Globus pallidus (tissue), 1 donor: Measurements from ENCODE around the gene NPAT.

Experiments
- DNase-seq: peaks from one replicate; pipeline ENCODE4 v3.0.0-alpha.2; 2015; ENCODE audit warnings: low spot score

Gene NPAT

DNA sequence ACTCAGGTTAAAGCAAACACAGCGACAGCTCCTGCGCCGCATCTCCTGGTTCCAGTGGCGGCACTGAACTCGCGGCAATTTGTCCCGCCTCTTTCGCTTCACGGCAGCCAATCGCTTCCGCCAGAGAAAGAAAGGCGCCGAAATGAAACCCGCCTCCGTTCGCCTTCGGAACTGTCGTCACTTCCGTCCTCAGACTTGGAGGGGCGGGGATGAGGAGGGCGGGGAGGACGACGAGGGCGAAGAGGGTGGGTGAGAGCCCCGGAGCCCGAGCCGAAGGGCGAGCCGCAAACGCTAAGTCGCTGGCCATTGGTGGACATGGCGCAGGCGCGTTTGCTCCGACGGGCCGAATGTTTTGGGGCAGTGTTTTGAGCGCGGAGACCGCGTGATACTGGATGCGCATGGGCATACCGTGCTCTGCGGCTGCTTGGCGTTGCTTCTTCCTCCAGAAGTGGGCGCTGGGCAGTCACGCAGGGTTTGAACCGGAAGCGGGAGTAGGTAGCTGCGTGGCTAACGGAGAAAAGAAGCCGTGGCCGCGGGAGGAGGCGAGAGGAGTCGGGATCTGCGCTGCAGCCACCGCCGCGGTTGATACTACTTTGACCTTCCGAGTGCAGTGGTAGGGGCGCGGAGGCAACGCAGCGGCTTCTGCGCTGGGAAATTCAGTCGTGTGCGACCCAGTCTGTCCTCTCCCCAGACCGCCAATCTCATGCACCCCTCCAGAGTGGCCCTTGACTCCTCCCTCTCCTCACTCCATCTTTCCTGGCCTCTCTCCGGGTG lies at the start of gene NPAT, which contains the start of gene ATM:
Gene NPAT, minus strand, starts transcription at position 65 of the 774 bp plus-strand sequence. CDS start 102 bp downstream, outside the sequence.
Gene ATM, plus strand, starts transcription at position 494 of the 774 bp plus-strand sequence. CDS start 4,558 bp downstream, outside the sequence.
- DNase-seq = peak; percentile 100

DNA sequence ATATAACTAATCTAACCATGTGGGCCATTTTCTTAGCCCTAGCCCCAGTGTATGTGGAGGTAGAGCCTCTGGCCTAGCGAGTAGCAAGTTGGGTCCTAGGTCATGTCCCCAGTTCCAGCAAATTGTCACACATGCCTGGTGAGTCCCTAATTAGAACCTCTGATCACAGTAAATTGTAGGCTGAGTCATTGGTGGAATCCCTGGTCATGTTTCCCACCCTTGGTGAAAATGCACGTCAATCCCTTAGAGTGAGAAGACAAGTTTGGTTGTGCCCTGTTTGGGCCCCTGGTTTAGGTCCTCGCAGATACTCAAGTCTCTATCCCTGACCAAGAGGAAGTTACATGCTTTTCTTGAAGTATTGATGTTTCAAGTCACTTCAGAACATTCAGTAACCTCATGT lies 47.1 kb upstream of the NPAT start:
- no peak for DNase-seq

DNA sequence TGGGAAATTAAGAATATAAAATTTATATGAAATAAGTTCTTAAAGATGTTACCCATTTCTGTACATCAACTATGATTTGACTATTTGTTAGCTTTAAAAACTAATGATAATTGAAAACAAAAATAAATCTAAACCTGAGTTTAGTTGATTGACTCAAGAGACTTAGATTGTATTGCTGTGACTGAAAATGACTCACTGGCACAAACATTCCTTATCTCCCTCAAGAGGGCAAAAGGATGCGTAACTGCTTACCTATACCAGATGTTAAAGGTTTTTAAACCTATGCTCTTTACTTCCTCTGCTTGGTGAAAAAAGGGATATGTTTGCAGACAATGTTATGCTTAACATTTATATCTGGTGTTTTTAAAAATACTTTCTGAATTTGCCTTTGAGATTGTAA lies 30.7 kb upstream of the NPAT start:
- DNase-seq = no peak

DNA sequence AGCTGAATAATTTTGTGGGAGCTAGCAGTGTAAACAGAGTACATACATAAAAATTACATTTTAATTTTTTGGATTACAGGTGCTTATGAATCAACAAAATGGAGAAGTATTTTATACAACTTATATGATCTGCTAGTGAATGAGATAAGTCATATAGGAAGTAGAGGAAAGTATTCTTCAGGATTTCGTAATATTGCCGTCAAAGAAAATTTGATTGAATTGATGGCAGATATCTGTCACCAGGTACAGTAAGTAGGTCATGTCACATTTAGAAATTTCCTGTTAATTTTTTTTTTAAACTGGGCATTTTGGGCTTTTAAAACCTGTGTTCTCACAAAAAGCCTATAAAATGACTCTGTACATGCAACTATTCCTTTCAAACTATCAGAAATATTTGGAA lies 24.4 kb upstream of the NPAT start:
- no peak for DNase-seq

DNA sequence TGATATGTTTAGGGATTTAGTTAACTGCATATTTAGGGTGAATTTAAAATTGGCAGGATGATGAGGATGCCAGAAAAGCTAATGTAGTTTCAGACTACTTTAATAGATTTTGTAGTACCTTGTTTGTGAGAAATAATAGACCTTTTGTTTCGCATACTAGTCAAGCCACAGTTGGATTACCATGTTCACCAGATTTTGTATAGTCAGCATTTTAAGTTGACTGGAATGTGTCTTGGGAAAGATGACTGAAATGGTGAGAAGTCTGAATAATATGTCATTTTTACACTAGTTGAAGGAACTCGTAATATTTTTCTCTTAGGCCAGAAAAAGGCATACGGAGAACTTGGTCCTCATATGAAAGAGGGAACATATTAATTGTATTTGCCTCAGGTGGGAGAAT lies 23.9 kb upstream of the NPAT start:
- no peak for DNase-seq

DNA sequence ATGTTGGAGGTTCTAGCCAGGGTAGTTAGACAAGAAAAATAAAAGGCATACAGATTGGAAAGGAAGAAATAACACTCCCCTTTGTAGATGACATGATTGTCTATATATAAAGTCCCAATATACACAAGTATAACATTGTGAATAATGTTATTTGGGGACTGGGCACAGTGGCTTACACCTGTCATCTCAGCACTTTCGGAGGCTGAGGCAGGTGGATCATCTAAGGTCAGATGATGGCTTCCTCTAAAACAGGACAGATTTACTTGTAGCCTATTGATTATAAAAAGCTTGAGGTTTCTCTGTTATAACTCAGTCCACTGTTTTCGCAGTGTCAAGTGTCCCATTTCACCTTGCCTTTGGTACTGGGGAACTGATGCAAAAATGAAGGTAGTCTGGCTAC lies 20.0 kb upstream of the NPAT start:
- no peak for DNase-seq

DNA sequence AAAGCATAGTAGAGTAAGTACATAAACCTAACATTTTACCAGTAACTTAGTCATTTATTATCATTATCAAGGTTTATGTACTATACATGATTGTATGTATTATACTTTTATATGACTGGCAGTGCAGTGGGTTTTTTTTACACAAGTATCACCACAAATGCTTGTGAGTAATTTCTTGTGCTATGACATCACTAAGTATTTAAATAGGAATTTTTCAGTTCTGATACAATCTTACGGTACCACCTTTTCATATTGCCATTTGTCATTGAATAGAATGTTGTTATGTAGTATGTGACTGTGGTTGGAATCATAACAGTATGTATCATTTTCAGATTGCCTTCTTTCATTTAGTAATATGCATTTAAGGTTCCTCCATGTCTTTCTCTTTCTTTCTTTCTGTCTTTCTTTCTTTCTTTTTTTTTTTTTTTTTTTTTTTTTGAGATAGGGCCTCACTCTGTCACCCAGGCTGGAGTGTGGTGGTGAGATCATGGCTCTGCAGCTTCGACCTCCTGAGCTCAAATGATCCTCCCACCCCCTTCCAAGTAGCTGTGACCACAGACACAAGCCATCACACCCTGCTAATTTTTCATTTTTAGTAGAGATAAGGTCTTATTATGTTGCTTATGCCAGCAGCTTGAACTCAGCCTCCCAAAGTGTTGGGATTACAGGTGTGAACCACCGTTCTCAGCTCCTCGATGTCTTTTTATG lies 19.0 kb upstream of the NPAT start:
- no peak for DNase-seq

DNA sequence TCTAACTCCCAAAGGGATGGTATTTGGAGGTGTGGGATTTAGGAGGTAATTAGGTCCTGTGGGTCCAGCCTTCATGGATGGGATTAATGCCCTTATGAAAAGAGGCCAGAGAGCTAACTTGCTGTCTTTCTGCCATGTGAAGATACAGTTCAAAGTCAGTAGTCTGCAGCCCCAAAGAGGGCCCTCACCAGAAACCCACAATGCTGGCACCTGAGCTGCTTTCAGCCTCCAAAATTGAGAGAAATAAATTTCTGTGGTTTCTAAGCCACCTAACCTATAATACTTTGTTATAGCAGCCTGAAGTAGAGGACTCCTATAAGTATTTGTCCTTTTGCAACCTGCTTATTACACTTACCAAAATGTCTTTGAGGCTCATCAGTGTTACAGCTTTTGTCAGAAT lies 16.6 kb upstream of the NPAT start:
- no peak for DNase-seq

DNA sequence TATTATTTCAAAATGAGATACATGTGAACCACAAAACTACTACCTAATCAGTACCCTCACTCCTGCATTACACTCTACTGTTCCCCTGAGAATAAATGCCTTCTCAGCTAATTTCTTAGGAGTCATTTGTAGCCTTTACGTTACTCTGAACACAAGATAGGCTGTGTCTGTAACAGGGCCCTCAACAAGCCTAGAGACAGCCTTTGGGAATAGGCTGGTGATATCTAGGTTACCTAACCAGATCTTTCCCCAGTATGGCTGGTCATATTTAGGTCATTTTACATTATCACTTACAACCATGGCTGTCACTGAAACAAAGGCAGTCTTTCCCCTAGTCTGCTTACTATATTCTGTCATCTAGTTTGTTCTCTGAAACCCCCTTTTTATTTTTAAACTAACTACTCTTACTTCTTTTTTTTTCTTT lies 14.6 kb upstream of the NPAT start:
- no peak for DNase-seq

DNA sequence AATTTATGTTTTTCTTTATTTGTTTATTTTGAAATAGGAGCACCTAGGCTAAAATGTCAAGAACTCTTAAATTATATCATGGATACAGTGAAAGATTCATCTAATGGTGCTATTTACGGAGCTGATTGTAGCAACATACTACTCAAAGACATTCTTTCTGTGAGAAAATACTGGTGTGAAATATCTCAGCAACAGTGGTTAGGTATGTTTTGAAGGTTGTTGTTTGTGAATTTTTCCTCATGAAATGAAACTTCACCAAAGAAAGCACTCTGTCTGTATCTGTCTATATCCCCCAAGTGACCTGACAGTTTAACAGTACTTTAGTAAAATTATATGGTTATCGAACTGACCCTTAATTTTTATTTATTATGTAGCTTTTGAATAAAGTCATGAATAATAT lies 13.2 kb upstream of the NPAT start:
- no peak for DNase-seq

DNA sequence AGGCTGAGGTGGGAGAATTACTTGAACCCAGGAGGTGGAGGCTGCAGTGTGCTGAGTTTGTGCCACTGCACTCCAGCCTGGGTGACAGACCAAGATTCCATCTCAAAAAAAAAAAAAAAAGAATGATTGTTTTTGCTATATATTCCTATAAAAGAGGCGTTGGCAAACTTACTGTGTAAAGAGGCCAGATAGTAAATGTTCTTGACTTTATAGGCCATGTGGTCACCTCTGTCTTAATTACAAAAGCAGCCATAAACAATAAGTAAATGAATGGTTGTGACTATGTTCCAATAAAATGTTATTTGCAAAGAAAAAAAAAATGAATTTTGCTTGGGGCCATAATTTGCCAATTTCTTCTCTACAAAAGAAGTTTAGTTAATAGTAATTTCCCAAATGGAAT lies 12.8 kb upstream of the NPAT start:
- DNase-seq = no peak

DNA sequence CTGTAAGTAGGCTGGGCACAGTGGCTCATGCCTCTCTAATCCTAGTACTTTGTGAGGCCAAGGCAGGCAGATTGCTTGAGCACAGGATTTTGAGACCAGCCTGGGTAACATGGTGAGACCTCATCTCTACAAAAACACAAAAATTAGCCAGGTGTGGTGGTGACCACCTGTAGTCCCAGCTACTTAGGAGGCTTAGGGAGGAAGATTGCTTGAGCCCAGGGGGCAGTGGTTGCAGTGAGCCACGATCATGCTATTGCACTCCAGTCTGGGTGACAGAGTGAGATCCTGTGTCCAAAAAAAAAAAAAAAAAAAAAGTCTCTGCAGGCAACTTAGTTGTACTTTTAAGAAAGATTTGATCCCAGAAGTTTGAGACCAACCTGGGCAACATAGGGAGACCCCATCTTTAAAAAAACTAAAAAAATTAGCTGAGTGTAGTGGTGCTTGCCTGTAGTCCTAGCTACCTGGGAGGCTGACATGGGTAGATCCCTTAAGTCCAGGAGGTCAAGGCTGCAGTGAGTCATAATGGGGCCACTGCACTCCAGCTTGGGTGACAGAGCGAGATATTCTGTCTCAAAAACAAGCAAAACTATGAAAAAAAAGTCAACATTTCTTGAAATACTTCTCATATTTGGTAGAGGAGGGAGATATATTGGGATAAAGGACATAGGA lies 11.0 kb upstream of the NPAT start:
- no peak for DNase-seq

DNA sequence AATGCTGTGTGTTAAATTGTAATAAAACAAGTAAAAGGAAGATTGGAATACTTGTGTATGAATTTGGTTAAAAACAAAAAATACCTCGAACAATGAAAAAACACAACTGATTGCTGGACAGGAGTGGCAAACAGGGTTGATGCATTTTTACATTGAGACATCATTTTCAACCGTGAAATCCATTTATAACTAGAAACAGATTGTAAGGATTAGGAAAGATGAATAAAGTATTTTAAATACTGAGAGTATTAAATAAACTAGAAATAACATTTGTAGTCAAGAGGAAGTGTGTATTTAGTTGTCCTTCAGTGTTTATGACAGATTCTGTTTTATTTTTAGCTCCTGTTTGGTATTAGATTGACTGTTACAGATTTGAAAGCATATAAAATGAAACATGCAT lies 5.8 kb upstream of the NPAT start:
- DNase-seq = no peak

DNA sequence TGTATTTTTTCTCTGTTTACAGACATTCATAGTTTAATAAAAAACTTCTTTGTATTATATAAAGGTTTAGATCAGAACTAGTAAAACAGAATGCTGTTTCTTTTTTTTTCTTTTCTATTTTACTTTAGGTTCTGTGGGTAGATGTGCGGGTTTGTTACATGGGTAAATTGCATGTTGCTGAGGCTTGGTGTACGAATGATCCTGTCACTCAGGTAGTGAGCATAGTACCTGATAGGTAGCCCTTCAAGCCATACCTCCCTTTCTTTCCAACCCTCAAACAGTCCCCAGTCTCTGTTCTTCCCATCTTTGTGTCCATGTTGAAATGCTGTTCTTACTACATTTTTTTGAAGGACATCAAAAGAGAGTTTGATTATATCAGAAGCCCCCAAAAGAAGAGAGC lies 3.6 kb upstream of the NPAT start:
- no peak for DNase-seq

DNA sequence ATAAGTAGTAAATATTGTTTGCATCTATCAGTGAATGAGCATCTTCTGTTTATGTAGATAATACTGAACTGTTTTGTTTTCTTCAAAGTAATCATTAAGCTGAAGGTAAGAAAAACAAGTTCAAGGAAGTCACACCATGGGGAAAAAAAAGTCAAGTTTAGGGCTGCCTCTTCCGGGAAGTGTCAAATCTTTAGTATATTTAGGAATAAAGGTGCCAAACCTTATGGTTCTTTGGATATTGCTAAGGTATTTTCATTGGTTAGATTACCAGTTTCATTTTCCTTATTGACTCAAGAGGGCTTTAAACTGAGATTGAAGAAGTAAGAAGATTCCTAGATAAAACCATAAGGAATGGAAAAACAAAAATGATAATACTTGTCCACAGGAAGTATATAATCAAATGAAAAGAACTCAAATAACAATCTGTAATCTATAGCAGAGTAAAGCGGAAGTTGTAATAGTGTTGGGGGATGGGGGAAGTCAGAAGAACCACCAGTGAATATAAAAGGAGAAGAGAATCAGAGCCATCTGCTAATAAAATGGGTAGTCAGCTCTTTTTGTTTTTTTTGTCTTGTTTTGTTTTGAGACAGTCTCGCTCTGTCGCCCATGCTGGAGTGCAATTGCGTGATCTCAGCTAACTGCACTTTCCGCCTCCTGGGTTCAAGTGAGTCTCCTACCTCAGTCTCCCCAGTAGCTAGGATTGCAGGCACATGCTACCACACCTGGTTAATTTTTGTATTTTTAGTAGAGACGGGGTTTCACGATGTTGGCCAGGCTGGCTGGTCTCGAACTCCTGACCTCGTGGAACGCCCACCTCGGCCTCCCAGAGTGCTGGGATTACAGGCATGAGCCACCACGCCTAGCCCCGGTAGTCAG lies 2.7 kb upstream of the NPAT start:
- DNase-seq = peak; percentile 31

DNA sequence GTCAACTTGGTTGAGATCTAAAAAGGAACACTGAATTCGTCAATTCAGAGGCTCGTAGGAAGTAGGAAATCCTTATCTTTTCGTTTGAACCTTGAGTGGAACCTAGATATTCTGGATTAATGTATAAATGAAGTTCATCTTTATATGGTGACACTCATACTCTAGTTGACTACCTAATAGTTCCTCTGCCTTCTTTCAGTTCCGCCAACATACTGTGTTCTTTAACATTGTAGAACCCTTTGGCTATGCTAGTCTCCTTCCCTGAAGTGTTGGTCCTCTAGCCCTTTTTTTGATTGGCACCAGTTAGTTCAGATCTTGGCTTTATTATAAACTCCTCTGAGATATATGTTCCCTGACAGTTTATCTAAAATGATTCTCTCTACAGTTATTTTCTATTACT lies 1.9 kb upstream of the NPAT start:
- peak; percentile 20 for DNase-seq

DNA sequence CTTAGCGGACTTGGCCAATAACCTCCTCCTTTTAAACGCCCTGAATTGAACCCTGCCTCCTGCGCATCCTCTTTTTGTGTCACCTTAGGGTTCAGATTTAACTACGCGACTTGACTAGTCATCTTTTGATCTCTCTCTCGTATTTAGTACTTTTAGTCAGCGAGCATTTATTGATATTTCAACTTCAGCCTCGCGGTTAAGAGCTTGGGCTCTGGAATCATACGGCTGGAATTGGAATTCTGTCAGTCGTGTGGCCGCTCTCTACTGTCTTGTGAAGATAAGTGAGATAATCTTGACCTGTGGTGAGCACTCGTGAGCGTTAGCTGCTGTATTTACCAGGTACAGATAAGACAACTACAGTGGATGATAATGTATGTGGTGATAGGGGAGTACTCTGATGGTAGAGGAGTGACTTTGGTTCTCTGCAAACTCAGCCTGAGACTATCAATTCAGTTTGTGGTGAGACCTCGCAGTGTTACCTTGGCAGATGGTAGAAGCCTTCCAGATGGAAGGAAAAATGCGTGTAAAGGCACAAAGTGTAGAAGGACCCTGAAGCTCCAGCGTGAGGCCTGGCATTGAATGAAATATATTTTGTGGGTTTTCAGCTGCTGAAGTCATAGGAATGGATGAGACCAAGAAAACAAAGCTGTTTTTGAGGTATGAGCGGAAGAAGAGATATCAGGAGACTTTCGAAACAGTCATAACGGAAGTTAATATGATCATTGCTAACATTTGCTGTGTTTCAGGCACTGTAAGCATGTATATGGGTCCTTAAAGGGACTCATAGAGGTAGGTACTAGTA lies 1.1 kb upstream of the NPAT start:
- DNase-seq = no peak

DNA sequence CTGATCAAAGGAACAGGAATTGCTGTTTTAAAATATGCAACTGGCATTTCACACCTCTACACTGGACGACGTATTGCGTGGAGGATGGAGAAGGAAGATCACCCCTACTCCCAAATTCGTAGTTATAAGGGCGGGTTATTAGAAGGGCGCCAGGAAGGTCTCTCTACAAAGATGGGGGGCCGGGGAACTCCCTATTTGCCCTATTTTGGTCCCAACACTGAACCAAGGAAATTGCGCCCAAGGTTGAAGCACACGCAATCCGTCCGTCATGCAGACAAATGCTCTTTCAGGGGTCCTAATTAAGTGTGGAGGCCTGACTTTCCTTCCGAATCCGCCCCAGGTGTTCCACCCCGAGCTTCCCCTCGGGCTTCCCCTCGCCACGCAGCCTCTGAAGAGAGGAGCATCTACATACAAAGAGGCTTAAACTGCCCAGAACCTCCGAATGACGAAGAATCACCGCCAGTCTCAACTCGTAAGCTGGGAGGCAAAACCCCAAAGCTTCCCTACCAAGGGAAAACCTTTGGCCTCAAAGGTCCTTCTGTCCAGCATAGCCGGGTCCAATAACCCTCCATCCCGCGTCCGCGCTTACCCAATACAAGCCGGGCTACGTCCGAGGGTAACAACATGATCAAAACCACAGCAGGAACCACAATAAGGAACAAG lies 396 bp downstream of the NPAT start:
- DNase-seq = no peak

DNA sequence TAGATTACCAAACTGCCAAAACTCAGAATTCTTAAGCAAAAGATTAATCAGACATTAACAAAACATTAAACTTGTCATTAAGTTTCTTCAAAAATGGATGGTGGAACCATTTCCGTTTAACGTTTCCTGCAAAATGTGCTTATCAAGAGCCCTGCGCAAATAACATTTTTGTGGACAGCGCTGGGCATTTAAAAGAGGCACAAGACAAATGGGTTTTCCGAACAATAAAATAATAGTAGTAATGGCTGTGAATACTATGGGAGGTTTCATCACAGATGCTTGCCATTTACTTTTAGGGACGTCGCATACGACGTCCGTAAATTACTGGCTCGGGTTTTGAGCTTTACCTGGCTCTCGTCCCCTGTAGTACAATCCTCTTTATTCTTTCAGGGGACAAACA lies 1.1 kb downstream of the NPAT start:
- no peak for DNase-seq

DNA sequence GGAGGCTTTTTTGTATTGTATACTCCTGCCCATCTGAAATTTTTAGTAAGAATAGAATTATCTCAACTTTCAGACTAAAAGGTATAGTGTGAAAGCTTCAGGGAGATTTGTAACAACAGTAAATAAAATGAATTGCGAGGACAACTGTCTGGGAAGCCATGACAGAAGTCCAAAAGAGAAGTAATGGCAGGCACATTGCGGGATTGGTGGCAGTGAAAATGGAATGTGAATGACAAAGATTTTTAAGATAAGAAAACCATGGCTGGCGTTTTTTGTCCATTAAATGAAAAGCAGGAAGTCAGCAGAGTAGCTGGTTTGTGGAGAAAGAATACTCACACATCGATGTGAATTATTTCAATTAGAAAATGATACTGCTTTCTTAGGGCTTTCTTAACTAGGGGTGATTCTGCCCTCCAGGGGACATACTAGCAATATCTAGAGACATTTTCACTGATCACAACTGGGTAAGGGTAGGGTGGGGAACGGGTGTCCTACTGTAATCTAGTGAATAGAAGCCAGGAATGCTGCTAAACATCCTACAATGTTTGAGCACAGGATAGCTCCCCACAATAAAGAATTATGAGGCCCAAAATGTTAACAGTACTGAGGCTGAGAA lies 1.6 kb downstream of the NPAT start:
- no peak for DNase-seq
